Muscle layer of duodenum (tissue), 2 donors: ENCODE measurements around the gene PRDM5.

Experiments used
- H3K27ac ChIP-seq: one replicate; pipeline ENCODE4 v1.7.0; 2013; ENCODE audit warnings: mild to moderate bottlenecking, low read length
- H3K27me3 ChIP-seq: one replicate; pipeline ENCODE4 v1.7.0; 2013; ENCODE audit warnings: low read depth, mild to moderate bottlenecking, control low read depth, low read length
- H3K36me3 ChIP-seq, 2 donors: one replicate each; pipeline ENCODE4 v1.7.0; 2013; ENCODE audit warnings: low read length in 2 of 2, control low read depth in 1 of 2, mild to moderate bottlenecking in 1 of 2; ENCODE audit not compliant: insufficient read depth in 2 of 2, control insufficient read depth in 1 of 2
- H3K4me1 ChIP-seq, 2 donors: one replicate each; pipeline ENCODE4 v1.7.0; 2013; ENCODE audit warnings: low read length in 2 of 2, mild to moderate bottlenecking in 2 of 2, control low read depth in 1 of 2, moderate library complexity in 1 of 2; ENCODE audit not compliant: insufficient read depth in 2 of 2, control insufficient read depth in 1 of 2
- H3K4me3 ChIP-seq, 2 donors: one replicate each; pipeline ENCODE4 v1.7.0; 2013; ENCODE audit warnings: low read length in 2 of 2, low read depth in 1 of 2, mild to moderate bottlenecking in 1 of 2
- H3K9me3 ChIP-seq, 2 donors: one replicate each; pipeline ENCODE4 v1.7.0; 2013; ENCODE audit warnings: low read length in 2 of 2, control low read depth in 1 of 2, mild to moderate bottlenecking in 1 of 2; ENCODE audit not compliant: control insufficient read depth in 1 of 2
- donor health status: healthy.

Gene PRDM5

DNA sequence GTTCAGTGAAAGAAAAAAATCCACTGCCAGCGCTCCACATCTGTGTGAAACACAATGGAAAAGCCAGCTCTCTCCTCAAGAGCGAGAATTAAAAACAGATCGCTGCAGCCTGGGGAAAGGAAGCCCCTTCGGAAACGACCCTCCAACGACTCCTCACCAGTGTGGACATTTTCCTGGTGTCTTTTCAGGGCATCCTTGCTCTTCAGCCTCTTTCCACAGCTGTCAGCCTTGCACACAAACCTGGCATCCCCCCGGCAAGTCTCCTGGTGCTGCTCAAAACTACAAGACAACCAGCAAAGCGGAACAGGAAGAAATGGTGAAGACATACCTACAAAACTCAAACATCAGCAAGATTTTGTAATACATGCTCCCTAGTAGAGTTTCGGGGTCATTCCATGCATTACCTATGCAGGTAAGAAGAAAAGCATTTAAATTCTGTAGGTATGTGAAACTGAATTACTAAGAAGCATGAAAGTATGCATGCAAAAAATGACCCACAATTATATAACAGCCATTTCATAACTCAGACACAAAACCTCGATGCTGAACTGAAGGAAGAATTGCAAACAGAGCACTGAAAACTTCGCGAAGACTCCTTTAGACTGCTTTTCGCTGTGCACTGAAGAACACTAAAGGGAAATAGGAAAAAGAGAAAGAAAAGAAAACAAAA is 106.1 kb downstream of the PRDM5 start:
- H3K27me3 ChIP-seq, result no peaks in the 10 kb centered on the region
- no peak overlapping the region for H3K4me3 ChIP-seq
- H3K36me3 ChIP-seq, result peaks cover 0 to 4% of the 10 kb centered on the region in 2 donors
- no peak overlapping the region for H3K27ac ChIP-seq
- H3K4me1 ChIP-seq, result no peaks in the 10 kb centered on the region
- no peaks in the 10 kb centered on the region for H3K9me3 ChIP-seq

DNA sequence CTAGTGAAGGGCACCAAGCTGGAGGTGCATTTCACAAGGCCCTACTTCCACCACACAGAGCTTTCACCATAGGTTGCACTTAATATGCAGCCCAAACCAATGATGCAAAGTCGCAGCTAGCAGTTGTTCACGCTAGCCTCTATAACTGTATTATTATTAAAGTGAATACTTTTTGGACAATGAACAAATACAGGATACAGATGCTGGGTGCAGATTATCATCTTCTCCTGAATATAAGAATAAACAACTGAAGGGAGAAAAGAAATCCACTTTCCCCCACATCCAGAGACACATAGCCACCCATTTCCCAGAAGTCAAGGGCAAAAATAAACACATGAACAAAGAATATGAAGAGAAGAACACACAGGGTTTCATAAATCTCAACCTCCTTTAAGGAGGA is 107.2 kb downstream of the PRDM5 start:
- Histone ChIP-seq H3K36me3 (peaks cover 0 to 7% of the 10 kb centered on the region in 2 donors), H3K4me3 (no peak overlapping the region), H3K27ac (no peak overlapping the region), H3K9me3 (no peaks in the 10 kb centered on the region), H3K27me3 (no peaks in the 10 kb centered on the region), H3K4me1 (no peaks in the 10 kb centered on the region)

DNA sequence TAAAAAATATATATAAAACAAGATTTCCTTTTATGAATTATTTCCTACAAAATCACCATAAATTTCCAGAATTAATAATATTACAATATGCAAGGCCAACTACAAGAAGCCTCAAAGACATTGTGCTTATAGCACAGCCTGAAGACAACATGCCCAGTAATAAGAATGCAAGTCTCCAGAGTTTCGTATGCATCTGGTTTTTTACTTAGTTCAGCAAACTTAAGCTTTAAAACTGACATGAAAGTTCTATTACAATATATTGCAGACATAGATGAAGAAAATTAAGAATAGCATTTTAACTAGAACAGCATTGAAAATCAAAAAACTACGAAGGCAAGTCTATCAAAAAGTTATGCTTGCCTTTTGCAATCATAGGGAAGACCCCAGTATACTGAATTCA is 107.6 kb downstream of the PRDM5 start:
- no peak overlapping the region for H3K4me3 ChIP-seq
- H3K36me3 ChIP-seq, result peaks cover 0 to 11% of the 10 kb centered on the region in 2 donors
- H3K27ac ChIP-seq, result no peak overlapping the region
- H3K9me3 ChIP-seq, result no peaks in the 10 kb centered on the region
- H3K27me3 ChIP-seq, result no peaks in the 10 kb centered on the region
- H3K4me1 ChIP-seq, result no peaks in the 10 kb centered on the region

DNA sequence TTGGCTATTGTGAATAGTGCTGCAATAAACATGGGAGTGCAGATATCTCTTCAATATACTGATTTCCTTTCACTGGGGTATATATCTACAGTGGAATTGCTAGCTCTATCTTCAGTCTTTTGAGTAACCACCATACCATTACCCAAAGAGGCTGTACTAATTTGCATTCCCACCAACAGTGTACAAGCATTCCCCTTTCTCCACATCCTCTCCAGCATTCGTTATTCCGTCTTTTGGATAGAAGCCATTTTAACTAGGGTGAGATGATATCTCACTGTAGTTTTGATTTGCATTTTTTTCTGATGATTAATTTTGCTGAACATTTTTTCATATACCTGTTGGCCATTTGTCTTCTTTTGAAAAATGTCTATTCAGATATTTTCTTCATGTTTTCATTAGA is 110.3 kb downstream of the PRDM5 start:
- Histone ChIP-seq H3K36me3 (peaks cover 0 to 28% of the 10 kb centered on the region in 2 donors), H3K27me3 (no peaks in the 10 kb centered on the region), H3K27ac (no peak overlapping the region), H3K4me3 (no peak overlapping the region), H3K4me1 (no peaks in the 10 kb centered on the region), H3K9me3 (peaks cover 0 to 3% of the 10 kb centered on the region in 2 donors)

DNA sequence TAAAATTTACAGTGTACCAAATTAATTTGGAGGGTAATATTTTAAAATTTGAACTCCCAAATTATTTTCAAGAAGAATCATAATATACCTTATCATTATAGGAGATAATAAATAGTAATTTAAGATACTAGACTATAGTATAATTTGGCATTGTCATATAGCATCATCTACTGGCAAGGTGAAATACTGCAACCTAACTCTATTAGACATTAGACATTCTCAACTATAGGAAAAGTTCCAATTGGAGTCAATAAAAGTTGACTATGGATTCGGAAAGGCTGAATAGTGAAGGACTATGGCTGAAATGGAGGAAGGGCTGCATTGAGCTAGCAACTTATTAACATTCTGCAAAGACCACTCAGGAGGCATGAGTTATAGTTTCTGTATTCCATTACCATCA is 113.0 kb downstream of the PRDM5 start:
- H3K36me3 ChIP-seq, result peaks cover 0 to 25% of the 10 kb centered on the region in 2 donors

DNA sequence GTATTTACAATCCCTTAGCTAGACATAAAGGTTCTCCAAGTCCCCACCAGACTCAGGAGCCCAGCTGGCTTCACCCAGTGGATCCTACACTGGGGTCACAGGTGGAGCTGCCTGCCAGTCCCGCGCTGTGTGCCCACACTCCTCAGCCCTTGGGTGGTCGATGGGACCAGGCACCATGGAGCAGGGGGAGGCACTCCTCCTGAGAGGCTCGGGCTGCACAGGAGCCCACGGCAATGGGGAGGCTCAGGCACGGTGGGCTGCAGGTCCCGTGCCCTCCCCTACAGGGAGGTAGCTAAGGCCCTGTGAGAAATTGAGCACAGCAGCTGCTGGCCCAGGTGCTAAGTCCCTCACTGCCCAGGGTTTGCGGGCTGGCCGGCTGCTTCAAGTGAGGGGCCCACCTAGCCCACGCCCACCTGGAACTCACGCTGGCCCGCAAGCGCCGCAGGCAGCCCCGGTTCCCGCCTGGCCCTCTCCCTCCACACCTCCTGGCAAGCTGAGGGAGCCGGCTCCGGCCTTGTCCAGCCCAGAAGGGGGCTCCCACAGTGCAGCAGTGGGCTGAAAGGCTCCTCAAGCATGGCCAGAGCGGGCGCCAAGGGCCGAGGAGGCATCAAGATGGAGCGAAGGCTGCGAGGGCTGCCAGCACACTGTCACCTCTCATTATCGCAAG is 113.9 kb downstream of the PRDM5 start:
- no peak overlapping the region for H3K4me3 ChIP-seq
- H3K9me3 ChIP-seq, result peaks cover 0 to 5% of the 10 kb centered on the region in 2 donors

More for the DNA sequence above, 113.0 kb downstream of the PRDM5 start:
- Histone ChIP-seq H3K4me3 (no peak overlapping the region), H3K27me3 (no peaks in the 10 kb centered on the region), H3K27ac (no peak overlapping the region), H3K9me3 (peaks cover 0 to 5% of the 10 kb centered on the region in 2 donors), H3K4me1 (no peaks in the 10 kb centered on the region)

DNA sequence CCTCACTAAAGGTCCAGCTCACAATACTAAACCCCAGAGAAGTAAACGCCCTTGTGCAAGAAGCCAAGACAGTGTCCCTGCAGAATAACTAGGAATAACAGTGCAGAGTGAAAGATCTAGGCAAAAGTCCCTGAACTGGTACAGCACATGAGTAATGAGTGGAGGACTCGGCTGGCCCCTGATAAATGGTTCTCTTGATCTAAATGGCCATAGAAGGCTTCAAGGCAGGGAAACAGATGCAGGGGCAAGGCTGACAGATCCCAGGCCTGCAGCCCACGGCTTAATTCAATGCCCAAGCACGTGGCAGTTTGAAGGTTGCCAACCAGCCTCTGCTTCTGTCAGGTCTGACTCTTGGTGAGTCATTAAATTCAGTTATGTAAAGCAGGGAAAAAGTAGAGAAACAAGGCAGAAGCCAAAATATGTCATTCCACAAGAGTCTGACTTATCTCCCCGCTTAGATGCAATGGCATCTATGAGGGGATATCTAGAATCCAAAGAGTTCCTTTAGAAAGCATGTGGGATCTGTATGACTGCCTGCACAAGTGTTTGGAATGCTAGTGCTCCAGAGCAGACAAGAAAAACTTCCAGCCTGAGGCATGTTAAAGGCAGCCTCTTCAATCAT is 121.3 kb downstream of the PRDM5 start:
- Histone ChIP-seq H3K9me3 (peaks cover 0 to under 1% of the 10 kb centered on the region in 2 donors), H3K36me3 (peaks cover 0 to 3% of the 10 kb centered on the region in 2 donors)

More for the DNA sequence above, 113.9 kb downstream of the PRDM5 start:
- Histone ChIP-seq H3K27me3 (no peaks in the 10 kb centered on the region), H3K27ac (no peak overlapping the region), H3K4me1 (no peaks in the 10 kb centered on the region), H3K36me3 (peaks cover 0 to 25% of the 10 kb centered on the region in 2 donors)

DNA sequence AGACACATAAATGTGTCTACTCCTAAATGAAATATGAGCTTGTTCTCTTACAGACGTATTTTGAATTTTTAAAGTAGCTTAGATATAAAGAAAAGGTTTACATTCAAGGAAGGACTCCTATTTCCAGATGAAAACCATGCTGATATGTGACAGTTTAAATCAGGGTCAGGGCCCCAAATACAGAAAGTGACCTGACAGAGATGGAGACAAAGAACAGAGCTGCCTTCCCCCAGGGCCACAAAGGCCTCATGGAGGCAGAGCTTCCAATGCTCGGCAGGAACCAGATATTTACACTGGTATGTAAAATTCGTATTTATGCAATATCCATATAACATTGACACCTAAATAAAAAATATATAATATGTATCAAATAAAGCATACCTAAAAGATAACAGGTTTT is 124.0 kb downstream of the PRDM5 start:
- Histone ChIP-seq H3K4me3 (no peak overlapping the region), H3K9me3 (no peaks in the 10 kb centered on the region), H3K4me1 (peaks cover 0 to 4% of the 10 kb centered on the region in 2 donors), H3K36me3 (peaks cover 0 to 3% of the 10 kb centered on the region in 2 donors), H3K27me3 (no peaks in the 10 kb centered on the region), H3K27ac (no peak overlapping the region)

More for the DNA sequence above, 121.3 kb downstream of the PRDM5 start:
- no peak overlapping the region for H3K27ac ChIP-seq
- peaks cover 0 to 4% of the 10 kb centered on the region in 2 donors for H3K4me1 ChIP-seq
- H3K4me3 ChIP-seq, result no peak overlapping the region
- H3K27me3 ChIP-seq, result no peaks in the 10 kb centered on the region

DNA sequence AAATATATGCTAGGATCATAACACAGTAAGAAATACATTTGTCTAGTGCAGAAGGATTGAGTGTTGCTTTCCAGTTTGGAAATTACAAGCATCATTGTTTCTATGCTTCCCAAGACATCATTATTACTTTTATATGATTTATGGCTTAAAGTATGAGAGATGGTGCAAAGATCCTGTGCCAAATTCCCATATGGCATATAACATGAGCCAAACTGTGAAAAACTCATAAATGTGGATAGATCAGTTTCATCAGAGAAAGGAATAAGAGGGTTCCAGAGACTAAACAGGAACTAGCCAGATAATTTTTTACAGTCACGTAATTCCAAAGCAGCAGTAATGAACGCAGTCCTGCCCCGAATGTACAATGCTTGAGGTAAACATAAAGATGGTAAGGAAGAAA is 126.3 kb downstream of the PRDM5 start:
- peaks cover 0 to 3% of the 10 kb centered on the region in 2 donors for H3K36me3 ChIP-seq
- H3K4me3 ChIP-seq, result no peak overlapping the region
- no peaks in the 10 kb centered on the region for H3K9me3 ChIP-seq
- H3K4me1 ChIP-seq, result peaks cover 0 to 3% of the 10 kb centered on the region in 2 donors
- H3K27ac ChIP-seq, result no peak overlapping the region
- no peaks in the 10 kb centered on the region for H3K27me3 ChIP-seq

DNA sequence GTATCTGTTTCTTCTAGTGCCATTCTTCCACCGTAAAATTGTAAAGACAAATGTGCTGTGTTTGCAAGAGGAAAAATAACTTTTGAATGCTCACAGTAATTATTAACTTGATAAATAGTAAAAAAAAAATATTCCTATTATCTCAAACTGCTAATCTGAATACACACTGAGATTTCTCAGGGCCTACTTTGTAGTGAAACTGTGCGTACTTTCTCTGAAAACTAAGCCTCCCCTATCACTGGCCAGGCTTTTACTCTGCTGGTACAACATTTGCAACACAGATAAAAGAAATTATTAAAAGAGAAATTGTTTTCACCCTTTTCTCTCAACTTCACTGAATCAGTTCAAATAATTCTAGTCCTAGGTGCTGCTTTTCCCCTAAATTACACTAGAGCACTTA is 137.3 kb downstream of the PRDM5 start:
- Histone ChIP-seq H3K4me3 (no peak overlapping the region), H3K27ac (no peak overlapping the region), H3K27me3 (no peaks in the 10 kb centered on the region), H3K9me3 (no peaks in the 10 kb centered on the region), H3K36me3 (no peaks in the 10 kb centered on the region), H3K4me1 (no peaks in the 10 kb centered on the region)

DNA sequence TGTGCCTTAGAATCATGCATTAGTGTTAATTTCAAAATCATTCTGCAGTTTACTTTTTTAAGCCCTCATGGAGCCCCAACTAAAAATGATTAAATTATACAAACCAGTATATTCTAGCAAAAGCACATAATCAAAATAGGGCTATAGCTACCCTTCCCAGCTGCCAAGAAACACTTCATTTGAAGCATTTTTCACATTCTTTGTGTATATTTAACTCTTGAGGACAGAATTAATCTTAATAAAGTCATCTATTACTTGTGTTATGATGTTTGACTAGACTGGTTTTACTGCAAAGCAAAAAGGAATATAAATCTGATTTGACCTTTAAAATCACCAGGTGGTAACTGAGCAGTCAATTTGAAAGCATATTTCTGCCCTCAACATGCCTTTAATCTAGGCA is 145.1 kb downstream of the PRDM5 start:
- H3K27ac ChIP-seq, result no peak overlapping the region

More for the DNA sequence above, 145.1 kb downstream of the PRDM5 start:
- no peak overlapping the region for H3K4me3 ChIP-seq
- no peaks in the 10 kb centered on the region for H3K27me3 ChIP-seq
- H3K4me1 ChIP-seq, result peaks cover 0 to 4% of the 10 kb centered on the region in 2 donors
- H3K36me3 ChIP-seq, result no peaks in the 10 kb centered on the region
- no peaks in the 10 kb centered on the region for H3K9me3 ChIP-seq
